Measurements from ENCODE around the gene LMTK3.

DNA sequence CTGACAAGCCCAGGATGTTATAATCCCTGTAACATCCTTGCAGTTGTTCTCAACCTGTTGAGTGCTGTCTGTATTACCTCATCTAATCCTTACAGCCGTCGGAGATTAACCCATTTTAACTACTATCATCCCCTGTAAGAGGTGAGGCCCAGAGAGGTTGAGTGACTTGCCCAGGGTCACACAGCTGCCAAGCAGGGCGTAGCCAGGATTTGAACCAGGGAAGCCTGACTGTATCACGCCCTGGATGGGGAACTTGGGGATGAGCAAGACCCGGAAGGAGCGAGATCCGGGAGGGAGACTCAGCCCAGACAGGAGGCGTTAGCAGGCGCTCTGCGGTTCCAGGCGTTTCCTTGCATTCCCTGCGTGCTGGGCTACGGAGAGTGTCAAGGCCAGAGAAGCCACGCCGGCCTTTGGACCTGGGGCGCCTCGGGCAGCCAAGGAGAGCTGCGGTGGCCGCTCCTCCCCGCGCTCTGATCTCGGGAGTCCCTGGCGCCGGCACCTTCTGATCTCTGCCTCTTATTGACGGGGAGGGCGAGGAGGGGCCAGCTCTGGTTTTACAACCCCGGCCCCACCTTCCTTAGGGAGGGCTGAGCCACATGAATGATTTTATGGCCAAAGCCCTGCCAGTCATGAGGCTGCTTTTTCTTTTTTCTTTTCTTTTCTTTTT lies 46.5 kb upstream of the LMTK3 start:
- TF ChIP-seq, protein P1, sequence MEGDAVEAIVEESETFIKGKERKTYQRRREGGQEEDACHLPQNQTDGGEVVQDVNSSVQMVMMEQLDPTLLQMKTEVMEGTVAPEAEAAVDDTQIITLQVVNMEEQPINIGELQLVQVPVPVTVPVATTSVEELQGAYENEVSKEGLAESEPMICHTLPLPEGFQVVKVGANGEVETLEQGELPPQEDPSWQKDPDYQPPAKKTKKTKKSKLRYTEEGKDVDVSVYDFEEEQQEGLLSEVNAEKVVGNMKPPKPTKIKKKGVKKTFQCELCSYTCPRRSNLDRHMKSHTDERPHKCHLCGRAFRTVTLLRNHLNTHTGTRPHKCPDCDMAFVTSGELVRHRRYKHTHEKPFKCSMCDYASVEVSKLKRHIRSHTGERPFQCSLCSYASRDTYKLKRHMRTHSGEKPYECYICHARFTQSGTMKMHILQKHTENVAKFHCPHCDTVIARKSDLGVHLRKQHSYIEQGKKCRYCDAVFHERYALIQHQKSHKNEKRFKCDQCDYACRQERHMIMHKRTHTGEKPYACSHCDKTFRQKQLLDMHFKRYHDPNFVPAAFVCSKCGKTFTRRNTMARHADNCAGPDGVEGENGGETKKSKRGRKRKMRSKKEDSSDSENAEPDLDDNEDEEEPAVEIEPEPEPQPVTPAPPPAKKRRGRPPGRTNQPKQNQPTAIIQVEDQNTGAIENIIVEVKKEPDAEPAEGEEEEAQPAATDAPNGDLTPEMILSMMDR (conservative IDR thresholded peaks at IDR 0.05), result no peak
- TF ChIP-seq ZFX (IDR thresholded peaks at IDR 0.05), result no peak

Data from C4-2B (cell line).